ENCODE results near the gene ITPR2.

The ITPR2 gene

GRCh38 chr12:26304273-26304672 is 528.7 kb downstream of the ITPR2 start:
- no peak for DNase-seq (ENCODE audit: low read depth)
- TF ChIP-seq CTCF (conservative IDR thresholded peaks at IDR 0.05; ENCODE audit: low read depth, low read length): no peak
- H3K4me3 ChIP-seq (ENCODE audit: low read length): no peak overlapping the region

GRCh38 chr12:26303418-26303817 is 529.6 kb downstream of the ITPR2 start:
- TF ChIP-seq CTCF (conservative IDR thresholded peaks at IDR 0.05; ENCODE audit: low read depth, low read length): no peak
- no peak overlapping the region for H3K4me3 ChIP-seq (ENCODE audit: low read length)
- no peak for DNase-seq (ENCODE audit: low read depth)

- no peak overlapping the region for H3K4me3 ChIP-seq (ENCODE audit: low read length)
- no peak for TF ChIP-seq CTCF (conservative IDR thresholded peaks at IDR 0.05; ENCODE audit: low read depth, low read length)
- no peak for DNase-seq (ENCODE audit: low read depth)
Measured at GRCh38 chr12:26302776-26303175, 530.2 kb downstream of the ITPR2 start.

GRCh38 chr12:26299751-26300150 is 533.2 kb downstream of the ITPR2 start:
- DNase-seq (ENCODE audit: low read depth): no peak
- no peak overlapping the region for H3K4me3 ChIP-seq (ENCODE audit: low read length)
- no peak for TF ChIP-seq CTCF (conservative IDR thresholded peaks at IDR 0.05; ENCODE audit: low read depth, low read length)

GRCh38 chr12:26298785-26299621 is 534.0 kb downstream of the ITPR2 start:
- peak overlapping the region; percentile 31 for H3K4me3 ChIP-seq (ENCODE audit: low read length)
- DNase-seq (ENCODE audit: low read depth): no peak
- peak; percentile 32 for TF ChIP-seq CTCF (conservative IDR thresholded peaks at IDR 0.05; ENCODE audit: low read depth, low read length)

GRCh38 chr12:26297396-26298070 is 535.5 kb downstream of the ITPR2 start:
- DNase-seq (ENCODE audit: low read depth): no peak
- H3K4me3 ChIP-seq (ENCODE audit: low read length): no peak overlapping the region
- no peak for TF ChIP-seq CTCF (conservative IDR thresholded peaks at IDR 0.05; ENCODE audit: low read depth, low read length)

- no peak for TF ChIP-seq CTCF (conservative IDR thresholded peaks at IDR 0.05; ENCODE audit: low read depth, low read length)
- DNase-seq (ENCODE audit: low read depth): no peak
- H3K4me3 ChIP-seq (ENCODE audit: low read length): no peak overlapping the region
Measured at GRCh38 chr12:26295001-26295400, 538.0 kb downstream of the ITPR2 start.

Measured in retinal pigment epithelial cell (primary cell).